ENCODE results near the gene SMAD2.
A peak's percentile ranks its signal among the peaks of the same experiment; 100 is the strongest.
"Not testable (repeated sequence)": the region's sequence is repeated elsewhere in the genome, so short reads cannot be mapped to it uniquely, and the experiment has no call there.

Gene SMAD2

GRCh38 chr18:47930199-47930930, at the start of gene SMAD2:
TSS of gene SMAD2 (minus strand) at chr18:47930659. CDS start at chr18:47896756, 33,903 bp downstream.
- DNase-seq (ENCODE audit: low spot score): peak; percentile 74

- no peak for DNase-seq (ENCODE audit: low spot score)
Observed at GRCh38 chr18:47979611-47980200, 49.2 kb upstream of the SMAD2 start.

GRCh38 chr18:47978603-47979002, 48.1 kb upstream of the SMAD2 start:
- DNase-seq (ENCODE audit: low spot score): no peak

- no peak for DNase-seq (ENCODE audit: low spot score)
Observed at GRCh38 chr18:47978141-47978540, 47.7 kb upstream of the SMAD2 start.

GRCh38 chr18:47975701-47976100, 45.2 kb upstream of the SMAD2 start:
- DNase-seq (ENCODE audit: low spot score): no peak

GRCh38 chr18:47975105-47975504, 44.6 kb upstream of the SMAD2 start:
- no peak for DNase-seq (ENCODE audit: low spot score)

- no peak for DNase-seq (ENCODE audit: low spot score)
Observed at GRCh38 chr18:47970664-47971531, 40.4 kb upstream of the SMAD2 start.

GRCh38 chr18:47969816-47970215, 39.4 kb upstream of the SMAD2 start:
- DNase-seq (ENCODE audit: low spot score): no peak

GRCh38 chr18:47968721-47969120, 38.3 kb upstream of the SMAD2 start:
- no peak for DNase-seq (ENCODE audit: low spot score)

- DNase-seq (ENCODE audit: low spot score): no peak
Observed at GRCh38 chr18:47968006-47968676, 37.7 kb upstream of the SMAD2 start.

- DNase-seq (ENCODE audit: low spot score): no peak
Observed at GRCh38 chr18:47964053-47964452, 33.6 kb upstream of the SMAD2 start.

GRCh38 chr18:47961003-47961402, 30.5 kb upstream of the SMAD2 start:
- not testable (repeated sequence) for DNase-seq (ENCODE audit: low spot score)

- DNase-seq (ENCODE audit: low spot score): no peak
Observed at GRCh38 chr18:47953471-47953931, 23.0 kb upstream of the SMAD2 start.

GRCh38 chr18:47950511-47950910, 20.1 kb upstream of the SMAD2 start:
- DNase-seq (ENCODE audit: low spot score): no peak

GRCh38 chr18:47949202-47949601, 18.7 kb upstream of the SMAD2 start:
- DNase-seq (ENCODE audit: low spot score): no peak

- DNase-seq (ENCODE audit: low spot score): no peak
Observed at GRCh38 chr18:47946889-47947288, 16.4 kb upstream of the SMAD2 start.

GRCh38 chr18:47944972-47945852, 14.8 kb upstream of the SMAD2 start:
- peak; percentile 29 for DNase-seq (ENCODE audit: low spot score)

- no peak for DNase-seq (ENCODE audit: low spot score)
Observed at GRCh38 chr18:47936952-47937351, 6.5 kb upstream of the SMAD2 start.

- DNase-seq (ENCODE audit: low spot score): no peak
Observed at GRCh38 chr18:47935321-47936055, 5.0 kb upstream of the SMAD2 start.

GRCh38 chr18:47932603-47933002, 2.1 kb upstream of the SMAD2 start:
- no peak for DNase-seq (ENCODE audit: low spot score)
